BE2C (cell line): ENCODE data around the gene TMEM151A.

Experiments used
- DNase-seq: peaks from one replicate; pipeline ENCODE4 v3.0.0-alpha.2; 2020
- H3K27me3 ChIP-seq: fragments of 250-450 bp; sonication (Bioruptor Pico); 2 replicates; pipeline ENCODE4 v1.5.1; 2020; ENCODE audit warnings: mild to moderate bottlenecking
- H3K36me3 ChIP-seq: fragments of 250-450 bp; sonication (Bioruptor Pico); 2 replicates; pipeline ENCODE4 v1.5.1; 2020; ENCODE audit warnings: mild to moderate bottlenecking
- H3K4me1 ChIP-seq: fragments of 250-450 bp; sonication (Bioruptor Pico); 2 replicates; pipeline ENCODE4 v1.5.1; 2020
- H3K4me3 ChIP-seq: 2 replicates; pipeline ENCODE4 v1.5.1; 2011; ENCODE audit warnings: low read depth, low read length
- H3K9me3 ChIP-seq: fragments of 250-450 bp; sonication (Bioruptor Pico); 2 replicates; pipeline ENCODE4 v1.5.1; 2020
- TF ChIP-seq, protein P1 (sequence below): IDR thresholded peaks from 2 replicates; pipeline ENCODE4 v1.5.1; 2012; ENCODE audit warnings: mild to moderate bottlenecking, low read depth, low read length

Gene TMEM151A

DNA sequence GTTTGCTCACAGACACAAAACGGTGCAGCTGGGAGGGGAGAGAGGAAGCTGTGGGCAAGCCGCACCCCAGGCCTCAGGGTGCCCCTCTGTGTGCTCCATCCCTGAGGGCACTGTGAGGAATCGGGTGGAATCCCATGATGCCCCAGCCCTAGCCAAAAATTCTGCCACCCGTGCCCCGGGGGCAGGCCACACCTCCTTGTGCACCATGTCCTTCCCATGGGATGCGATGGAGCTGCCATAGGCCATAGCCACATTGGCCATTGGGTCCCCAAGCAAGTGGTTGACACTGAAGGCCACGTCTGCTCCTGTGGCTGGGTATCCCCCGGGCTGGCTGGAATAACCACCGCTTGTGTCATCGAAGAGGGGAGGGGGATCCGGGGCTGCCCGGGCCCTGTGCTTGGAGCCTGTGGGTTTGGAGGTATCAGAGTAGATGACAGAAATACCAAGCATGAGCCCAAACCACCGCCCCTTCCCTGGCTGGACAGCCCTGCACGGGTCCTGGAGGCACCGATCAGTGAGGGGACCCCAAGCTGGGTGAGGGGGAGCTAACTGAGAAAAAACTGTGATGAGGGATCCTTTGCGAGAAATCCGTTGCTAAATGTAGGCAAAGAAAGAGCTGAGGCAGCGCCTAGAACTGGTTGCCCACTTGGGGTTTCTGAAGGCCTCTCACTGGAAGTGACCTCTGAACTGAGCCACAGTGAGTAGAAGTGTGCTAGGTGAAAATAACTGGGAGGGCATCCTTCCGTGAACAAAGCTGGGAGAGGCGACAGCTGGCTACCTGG is 3.6 kb upstream of the TMEM151A start:
- TF ChIP-seq, protein P1, sequence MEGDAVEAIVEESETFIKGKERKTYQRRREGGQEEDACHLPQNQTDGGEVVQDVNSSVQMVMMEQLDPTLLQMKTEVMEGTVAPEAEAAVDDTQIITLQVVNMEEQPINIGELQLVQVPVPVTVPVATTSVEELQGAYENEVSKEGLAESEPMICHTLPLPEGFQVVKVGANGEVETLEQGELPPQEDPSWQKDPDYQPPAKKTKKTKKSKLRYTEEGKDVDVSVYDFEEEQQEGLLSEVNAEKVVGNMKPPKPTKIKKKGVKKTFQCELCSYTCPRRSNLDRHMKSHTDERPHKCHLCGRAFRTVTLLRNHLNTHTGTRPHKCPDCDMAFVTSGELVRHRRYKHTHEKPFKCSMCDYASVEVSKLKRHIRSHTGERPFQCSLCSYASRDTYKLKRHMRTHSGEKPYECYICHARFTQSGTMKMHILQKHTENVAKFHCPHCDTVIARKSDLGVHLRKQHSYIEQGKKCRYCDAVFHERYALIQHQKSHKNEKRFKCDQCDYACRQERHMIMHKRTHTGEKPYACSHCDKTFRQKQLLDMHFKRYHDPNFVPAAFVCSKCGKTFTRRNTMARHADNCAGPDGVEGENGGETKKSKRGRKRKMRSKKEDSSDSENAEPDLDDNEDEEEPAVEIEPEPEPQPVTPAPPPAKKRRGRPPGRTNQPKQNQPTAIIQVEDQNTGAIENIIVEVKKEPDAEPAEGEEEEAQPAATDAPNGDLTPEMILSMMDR: no peak
- no peak for DNase-seq
- Histone ChIP-seq H3K4me1 (peaks cover 6% of the 10 kb centered on the region), H3K4me3 (peak overlapping the region; percentile 93), H3K36me3 (peaks cover 22% of the 10 kb centered on the region; the same call in 1 of the 2 replicates), H3K9me3 (no peaks in the 10 kb centered on the region), H3K27me3 (no peaks in the 10 kb centered on the region)

DNA sequence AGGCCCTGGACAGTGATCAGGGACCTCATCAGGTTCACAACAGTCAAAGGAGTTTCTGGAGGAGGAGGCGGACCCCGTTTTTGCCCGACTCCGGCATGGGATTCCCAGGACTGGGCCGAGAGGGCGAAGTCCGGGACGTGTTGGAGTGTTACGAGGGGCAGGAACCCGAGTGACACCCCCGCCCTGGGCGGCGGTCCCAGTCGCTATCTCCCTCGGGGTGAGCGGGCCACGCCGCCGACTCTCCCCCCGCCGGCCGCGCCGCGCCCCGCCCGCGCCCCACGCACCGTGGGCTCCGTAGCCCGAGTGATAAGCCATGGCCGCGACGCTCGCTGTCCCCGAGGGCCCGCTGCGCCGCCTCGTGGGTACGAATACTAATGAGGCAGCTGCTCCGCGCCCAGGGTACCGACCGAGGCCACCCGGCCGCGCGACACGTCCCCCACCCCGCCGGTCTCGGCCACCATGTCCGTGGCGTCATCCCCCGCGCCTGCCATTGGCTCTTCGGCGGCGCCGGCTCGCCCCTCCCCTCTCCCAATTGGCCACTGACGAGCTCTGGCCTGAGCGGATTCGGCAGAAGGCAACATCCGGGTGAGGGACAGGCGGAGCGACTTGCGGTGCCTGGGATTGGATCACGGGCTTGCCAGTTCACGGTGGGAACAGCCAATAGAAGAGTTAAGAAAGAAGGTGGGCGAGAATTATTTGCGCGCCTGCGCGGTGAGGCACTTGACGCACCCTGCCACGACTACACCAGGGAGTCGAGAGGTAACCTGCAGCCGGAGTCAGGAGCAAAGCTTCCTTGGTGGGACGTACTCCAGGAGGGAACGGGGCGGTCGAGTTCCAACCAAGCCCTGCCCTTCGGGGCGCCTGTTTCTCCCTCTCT is 2.8 kb upstream of the TMEM151A start, which contains the start of gene YIF1A:
TSS of gene YIF1A (minus strand) at position 473 of the 877 bp plus-strand sequence. CDS start at position 315, 158 bp downstream.
- Histone ChIP-seq H3K4me3 (peak within 1 kb of the TSS; percentile 93), H3K27me3 (no peaks in the 10 kb centered on the region), H3K4me1 (peaks cover 5% of the 10 kb centered on the region), H3K36me3 (peaks cover 18% of the 10 kb centered on the region; the same call in 1 of the 2 replicates), H3K9me3 (no peaks in the 10 kb centered on the region)
- DNase-seq: peak; percentile 100
- TF ChIP-seq, protein P1: no peak

DNA sequence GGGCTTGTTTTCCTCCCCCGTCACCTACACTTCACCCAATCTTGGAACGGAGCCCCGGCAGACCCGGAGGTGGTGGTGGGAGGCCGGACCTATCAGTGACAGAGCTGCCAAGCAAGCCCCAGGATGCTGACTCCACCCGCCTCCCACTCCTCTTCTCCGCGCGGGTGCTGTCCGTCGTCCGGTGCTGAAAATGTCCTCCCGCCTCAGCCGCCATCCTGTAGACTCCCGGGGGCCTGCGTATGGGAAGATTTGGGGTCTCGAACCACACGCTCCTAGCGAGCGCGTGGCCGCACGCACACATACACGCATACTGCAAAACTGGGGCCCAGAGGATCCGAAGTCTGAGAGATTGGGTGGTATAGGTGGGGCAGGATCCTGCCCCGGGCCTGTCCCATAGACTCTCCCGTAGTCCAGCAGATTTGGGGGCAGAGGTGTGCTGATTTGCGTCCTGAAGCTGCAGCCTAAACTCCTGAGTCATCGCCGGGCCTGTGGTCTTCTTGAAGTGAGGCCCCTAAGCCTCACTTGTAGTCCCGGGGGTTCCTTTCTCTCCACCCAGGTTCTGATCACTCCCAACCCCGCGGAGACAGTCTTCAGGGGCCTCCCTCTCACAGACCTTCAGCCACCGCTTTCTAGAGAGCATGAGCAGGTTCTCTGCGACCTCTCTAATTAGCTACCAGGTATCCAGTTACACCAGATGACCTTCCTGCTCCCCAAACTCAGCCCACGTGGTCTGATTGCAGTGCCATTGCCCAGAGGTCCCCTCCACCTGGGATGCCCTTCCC is 2.0 kb upstream of the TMEM151A start:
- Histone ChIP-seq H3K36me3 (peaks cover 10% of the 10 kb centered on the region; the same call in 1 of the 2 replicates), H3K9me3 (no peaks in the 10 kb centered on the region), H3K4me3 (peak overlapping the region; percentile 93), H3K27me3 (no peaks in the 10 kb centered on the region), H3K4me1 (peaks cover 5% of the 10 kb centered on the region)
- TF ChIP-seq, protein P1: no peak
- DNase-seq: no peak

DNA sequence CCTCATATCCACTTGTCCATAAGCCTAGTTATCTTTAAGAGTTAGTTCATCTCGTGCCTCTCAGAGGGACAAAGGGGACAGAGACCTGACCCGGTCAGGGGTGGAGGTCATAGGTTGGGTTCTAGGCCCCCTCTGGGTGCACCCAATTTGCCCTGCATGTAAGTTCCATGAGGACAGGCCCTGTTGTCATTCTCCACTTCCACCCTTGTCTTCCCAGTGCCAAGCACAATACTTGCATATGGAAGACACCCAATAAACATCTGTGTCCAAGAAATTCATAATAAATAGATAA is 1.4 kb upstream of the TMEM151A start:
- no peak for DNase-seq
- no peaks in the 10 kb centered on the region for H3K27me3 ChIP-seq
- H3K9me3 ChIP-seq: no peaks in the 10 kb centered on the region
- TF ChIP-seq, protein P1: no peak
- H3K36me3 ChIP-seq: peaks cover 5% of the 10 kb centered on the region; the same call in 1 of the 2 replicates
- H3K4me3 ChIP-seq: peak overlapping the region; percentile 93
- H3K4me1 ChIP-seq: peaks cover 5% of the 10 kb centered on the region

DNA sequence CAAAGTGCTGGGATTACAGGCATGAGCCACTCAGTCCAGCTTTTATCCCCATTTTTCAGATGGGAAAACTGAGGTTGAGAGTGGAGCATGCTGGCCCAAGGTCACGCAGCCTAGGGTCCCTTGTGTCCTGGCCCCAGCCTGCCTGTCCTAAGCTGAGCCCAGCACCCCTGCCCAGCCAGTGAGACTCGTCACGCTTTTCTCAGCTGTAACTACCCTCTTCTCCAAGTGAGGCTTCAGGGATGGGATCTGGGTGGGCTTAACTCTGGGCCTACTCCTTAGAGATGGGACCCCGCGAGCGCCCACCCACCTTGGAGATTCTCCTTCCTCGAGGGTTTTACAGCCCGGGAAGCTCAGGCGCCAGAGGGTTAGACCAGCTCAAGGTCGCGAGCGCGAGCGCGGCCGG is 390 bp upstream of the TMEM151A start:
- Histone ChIP-seq H3K4me3 (peak overlapping the region; percentile 60), H3K27me3 (no peaks in the 10 kb centered on the region), H3K4me1 (peaks cover 5% of the 10 kb centered on the region), H3K9me3 (no peaks in the 10 kb centered on the region), H3K36me3 (peaks cover 3% of the 10 kb centered on the region; the same call in 1 of the 2 replicates)
- DNase-seq: no peak
- TF ChIP-seq, protein P1: no peak
